ENCODE results near the gene TIGD3.

The TIGD3 gene

DNA sequence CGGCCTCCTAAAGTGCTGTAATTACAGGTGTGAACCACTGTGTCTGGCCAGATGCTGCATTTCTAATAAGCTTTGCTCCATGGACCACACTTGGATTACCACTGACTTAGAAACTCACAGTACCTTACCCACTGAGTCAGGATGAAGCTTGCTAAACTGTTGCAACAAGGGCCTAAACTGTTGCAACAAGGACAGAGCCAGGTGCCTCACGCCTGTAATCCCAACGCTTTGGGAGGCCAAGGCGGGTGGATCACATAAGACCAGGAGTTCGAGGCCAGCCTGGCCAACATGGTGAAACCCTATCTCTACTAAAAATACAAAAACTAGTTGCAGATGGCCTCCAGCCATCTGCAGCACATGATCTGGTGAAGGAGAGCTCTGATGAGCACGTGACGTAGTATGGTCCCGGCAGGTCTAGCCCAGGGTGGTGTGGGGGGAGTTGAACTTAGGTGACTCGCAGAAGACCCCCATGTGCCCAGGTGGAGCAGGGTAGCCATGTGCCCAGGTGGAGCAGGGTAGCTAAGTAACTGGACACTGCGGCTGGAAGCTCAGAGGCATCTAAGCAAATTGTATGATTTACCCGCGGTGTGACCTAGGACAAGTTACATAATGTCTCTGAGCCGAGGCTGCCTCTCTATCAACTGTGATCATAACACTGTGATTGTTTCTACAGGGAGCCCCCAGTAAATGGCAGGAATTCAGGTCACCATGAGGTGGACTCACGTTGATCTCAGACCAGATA, 19.5 kb downstream of the TIGD3 start:
- DNase-seq: no peak

DNA sequence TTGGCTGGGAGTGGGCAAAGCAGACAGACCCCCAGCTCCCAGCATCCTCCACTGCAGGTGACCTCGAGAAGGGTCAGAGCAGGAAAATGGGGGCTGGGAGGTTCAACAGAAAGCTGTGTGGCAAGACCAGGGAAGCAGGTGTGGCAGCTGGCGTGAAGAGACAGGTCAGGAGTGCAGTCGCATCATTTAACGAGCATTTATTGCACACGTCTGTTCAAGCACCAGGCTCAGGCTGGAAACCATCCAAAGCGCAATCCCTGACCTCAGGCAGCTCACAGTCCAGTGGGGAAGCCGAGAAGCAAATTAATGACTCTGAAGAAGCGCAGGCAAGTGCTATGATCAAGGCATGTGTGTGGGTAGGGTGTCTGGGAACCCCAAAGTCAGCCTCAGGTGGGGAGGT, 20.5 kb downstream of the TIGD3 start:
- no peak for DNase-seq

DNA sequence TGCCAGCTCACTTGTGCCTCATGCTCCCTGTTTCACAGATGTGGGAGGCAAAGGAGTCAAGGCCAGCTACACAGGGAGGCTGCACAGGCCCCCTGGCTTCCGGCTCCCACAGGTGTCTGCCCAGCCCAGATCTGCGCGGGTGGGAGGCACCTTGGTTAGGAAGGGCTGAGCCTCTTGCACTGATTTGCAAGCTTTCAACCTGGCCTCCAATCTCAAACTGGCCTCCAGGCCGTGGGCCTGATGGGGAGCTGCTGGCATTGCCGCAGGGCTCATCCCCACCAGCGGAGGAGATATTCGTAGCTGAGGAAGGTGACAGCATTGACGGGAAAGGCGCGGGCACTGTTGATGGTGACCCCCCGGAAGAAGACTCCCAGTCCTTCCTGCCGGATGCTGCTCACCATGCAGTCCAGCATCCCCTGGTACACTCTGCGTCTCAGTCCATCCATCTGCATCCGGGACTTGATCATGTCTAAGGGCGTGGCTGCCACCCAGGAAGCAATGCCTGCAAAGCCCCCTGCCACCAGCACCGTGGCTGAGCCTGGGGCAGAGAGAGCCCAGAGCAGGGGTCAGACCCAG, 21.7 kb downstream of the TIGD3 start:
- no peak for DNase-seq

DNA sequence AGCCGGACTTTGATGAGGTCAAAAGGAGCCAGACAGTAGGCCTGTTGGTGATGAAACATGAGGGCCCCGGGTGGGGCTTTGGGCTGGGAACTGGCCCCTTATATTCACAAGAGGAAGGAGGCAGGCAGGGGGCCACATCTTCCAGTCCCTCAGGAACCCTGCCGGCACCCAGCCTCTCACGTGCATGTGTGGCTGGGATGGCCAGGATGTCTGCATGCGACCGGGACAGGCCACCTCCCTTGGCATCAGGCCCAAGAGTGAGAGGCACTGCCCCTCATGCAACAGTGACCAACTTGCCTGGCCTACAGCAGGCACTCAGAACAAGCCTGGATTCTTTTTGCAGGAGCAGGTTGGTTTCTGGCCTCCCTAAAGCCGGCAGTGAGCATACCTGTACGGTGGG, 22.5 kb downstream of the TIGD3 start:
- no peak for DNase-seq

DNA sequence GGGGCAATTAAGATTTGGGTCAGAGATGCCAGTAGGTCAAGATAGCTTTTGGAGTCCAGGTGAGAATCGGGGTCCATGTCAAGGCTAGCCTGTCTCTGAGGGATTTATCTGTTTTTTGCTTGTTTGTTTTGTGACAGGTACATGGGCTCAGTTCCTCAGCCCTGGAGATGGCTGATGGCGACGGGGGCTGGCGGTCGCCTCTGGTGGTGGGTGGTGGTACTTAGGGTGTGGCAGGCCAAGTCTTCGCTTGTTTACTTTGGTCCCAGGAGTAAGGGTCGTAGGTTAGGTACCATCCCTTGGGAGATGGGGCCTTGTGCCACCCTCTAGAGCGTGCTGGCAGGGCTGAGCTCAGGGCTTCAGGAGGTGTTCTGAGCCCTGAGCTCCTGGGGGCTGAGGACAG, 23.2 kb downstream of the TIGD3 start:
- DNase-seq: no peak

DNA sequence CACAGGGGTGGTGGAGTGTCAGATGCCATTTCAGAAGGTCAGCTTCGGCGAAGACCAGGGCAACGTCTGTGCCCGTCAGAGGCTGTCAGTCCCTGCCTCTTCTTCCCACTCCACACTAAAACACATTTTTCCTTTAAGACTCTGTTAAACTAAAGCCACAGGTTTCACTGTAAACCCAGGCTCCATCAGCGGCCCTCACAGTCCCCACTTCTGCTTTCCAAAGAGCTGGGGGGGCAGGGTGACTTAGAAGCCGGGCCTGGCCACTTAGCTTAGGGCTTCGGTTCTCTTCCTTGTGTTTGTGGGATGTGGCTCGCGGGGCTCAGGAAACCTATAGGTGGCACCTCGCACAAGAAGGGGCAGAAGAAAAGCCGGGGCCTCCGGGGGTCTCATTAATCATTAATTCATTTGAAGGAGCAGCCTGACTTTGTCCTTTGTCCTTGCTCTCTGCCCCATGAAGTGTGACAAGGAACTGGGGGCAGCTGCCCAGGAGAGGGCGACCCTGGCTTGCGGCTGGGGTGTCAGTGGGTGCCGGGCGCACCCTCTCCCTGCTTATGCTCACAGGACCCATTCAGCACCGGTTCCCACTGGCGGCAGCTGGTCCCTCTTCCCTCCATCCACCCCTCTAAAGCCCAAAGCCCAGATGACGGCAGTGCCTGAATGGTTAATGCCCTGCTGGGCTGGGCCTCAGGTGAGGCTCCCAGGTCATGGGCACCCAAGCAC, 23.8 kb downstream of the TIGD3 start:
- DNase-seq: no peak

DNA sequence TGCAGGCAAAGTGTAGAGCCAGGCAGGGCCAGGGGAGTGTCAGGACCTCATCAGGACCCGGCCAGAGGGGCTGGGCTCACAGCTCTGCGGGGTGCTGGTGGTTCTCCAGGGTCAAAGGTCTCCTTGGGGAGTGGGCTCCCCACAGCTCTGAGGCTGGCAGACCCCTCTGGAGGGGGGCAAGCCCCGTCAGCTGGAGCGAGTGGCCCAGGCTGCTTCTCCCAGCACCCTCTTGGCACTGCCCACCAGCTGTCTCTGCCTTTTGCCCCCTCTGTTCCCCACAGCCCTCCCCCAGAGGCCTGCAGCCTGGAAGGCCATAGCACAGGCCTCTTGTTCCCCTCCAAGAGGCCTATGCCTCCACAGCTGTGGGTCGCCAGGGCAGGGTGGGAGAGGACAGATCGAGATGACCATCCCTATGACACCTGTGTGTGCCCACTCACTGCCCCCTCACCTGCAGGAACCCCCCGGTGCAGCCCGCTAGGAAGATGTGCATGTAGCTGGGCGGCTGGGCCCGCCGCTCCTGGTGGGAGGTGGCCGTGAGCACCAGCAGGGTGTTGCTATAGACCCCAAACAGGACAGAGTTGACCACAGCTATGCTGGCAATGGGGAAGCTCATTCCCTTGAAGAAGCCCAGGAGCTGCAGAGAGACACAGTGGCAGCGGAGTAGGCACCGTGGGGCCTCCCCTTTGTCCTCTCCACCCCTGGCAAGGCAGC, 24.5 kb downstream of the TIGD3 start:
- DNase-seq: no peak

DNA sequence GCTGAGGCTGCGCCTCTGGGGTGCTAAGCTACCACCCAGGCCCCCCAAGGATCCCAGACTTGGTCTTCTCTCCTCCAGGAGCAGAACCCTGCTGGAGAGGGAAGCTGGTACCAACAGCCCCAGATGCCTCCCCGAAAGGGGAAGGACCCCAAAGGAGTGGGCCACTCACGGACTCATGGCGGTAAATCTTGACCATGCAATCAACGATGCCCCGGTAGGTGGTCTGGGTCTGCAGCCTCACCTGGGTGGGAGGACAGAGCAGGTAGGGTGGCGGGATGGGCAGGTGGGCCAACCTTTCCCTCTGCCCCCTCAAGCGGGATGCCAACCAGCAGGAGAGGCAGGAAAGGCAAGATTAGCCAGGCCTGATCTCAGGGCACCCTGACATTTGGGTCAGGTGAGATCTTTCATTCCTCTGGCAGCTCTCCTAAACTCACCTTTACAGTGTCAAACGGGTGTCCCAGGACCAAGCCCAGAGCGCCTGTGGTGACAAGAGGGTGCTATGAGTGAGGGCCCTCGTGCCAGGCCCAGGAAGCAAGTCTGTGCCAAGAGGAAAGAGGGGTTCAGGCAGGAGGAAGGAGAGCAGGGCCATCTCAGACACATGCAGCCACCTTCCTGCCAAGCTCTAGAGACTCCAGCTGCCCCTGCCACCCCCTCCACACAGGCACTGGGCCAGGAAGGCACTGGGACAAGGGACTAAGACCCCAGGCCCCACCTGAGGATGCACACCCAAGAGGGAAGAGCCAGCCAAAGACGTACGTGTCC, 25.3 kb downstream of the TIGD3 start:
- no peak for DNase-seq

DNA sequence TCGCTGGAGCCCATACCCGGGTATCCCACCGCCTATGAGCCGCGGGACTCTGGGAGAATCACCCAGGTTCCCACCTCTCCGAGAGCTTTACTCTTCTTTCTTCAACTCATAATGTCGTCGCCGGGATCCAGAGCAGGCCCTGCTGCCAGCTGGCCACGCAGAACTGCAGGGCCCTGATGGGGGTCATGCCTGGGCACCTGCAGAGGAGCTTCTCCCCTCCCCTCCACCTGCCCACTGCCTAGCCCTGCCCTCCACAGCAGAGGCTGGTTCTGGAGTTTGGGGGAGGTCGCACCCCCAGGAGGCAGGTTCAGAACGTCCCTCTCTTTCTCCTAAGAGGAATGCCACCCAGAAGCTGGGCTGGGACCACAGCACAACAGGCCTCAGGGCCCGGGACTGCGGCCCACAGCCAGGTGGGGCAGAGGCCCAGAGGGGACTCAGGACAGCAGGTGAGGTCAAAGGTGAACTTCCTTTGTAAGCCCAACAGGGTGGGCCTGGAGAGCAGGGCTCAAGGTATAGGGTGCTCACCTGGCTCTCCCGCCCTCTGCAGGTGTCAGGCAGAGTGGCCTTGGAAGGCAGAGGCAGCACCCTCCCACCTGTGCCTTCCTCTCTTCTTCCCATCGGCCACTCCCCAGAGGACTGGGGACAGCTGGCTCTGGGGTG, 26.0 kb downstream of the TIGD3 start:
- DNase-seq: no peak

DNA sequence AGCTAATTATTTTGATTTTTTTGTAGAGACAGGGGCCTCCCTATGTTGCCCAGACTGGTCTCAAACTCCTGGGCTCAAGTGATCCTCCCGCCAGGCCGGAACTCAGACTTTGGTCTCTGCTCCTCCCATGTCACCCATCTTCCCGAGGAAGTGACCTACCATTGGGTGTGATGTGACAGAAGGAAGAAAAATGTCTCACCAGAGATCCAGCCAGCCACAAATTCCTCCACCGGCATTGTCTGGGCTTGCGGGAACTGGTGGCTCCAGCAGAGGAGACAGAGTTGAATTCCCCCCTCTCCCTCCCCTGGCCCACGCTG, 27.1 kb downstream of the TIGD3 start:
- DNase-seq: no peak

DNA sequence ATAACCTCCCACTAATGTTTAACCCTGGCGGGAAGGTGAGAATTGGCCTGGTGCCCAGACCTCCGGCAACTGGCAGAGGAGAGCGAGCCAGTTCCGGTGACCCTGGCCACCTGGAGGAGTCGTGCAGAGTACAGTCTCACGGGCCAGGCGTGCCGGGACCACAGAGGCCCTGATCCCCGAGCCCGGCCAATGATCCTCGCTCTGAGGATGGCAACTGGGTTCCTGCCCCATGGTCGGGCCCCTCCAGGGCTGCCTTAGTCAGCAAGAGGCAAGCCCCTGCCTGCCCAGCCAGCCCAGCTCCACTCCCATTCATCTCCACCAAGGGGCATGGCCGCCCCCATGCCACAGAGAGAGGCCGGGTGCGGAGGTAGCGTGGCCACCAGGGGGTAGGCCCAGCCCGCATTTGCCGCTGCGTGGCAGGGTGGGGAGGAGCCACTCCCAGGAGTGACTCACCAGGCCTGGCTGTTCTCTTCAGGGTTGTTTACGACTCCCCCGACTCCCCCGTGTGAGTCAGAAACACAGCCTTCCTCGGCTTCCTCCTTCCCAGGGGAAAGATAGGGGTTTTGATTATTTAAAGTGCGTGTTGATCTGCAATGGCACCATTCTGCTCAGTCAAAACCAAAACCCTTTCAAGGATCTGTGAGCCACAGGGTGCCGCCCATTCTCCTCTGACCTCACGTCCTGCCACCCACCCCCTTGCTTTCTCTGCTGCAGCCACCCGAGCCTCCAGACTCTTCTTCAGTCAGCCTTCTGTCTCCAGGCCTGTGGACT, 27.7 kb downstream of the TIGD3 start, which contains the start of gene SLC25A45:
Gene SLC25A45 (minus strand): TSS at position 614 of the 771 bp plus-strand sequence. CDS start 695 bp downstream, outside the sequence.
- DNase-seq: peak; percentile 99

DNA sequence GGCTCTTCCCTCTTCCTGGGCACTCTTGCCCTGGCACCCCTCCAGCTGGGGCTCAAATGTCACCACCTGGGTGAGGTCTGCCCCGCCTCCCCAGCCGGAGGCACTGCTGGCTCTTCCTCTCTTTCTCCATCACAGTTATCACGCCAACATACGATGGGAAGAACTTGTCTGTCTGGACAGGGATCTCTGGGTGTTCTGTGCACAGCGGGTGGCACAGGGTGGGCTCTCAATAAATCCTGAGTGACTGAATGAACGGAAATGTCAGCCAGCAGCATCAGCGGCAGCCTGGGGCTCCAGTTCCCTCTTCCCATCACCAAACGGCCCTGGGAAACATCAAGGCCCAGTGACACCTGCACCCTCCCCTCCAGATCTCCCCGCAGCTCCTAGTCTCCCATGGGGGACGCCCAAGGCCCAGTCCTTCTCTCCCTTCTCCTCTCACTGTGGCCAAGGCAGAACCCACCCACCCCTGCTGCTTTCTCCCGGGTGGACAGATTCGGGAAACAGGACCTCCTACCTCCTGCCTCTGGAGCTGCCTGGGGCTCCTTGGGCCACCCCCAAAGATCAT, 28.3 kb downstream of the TIGD3 start:
- no peak for DNase-seq

DNA sequence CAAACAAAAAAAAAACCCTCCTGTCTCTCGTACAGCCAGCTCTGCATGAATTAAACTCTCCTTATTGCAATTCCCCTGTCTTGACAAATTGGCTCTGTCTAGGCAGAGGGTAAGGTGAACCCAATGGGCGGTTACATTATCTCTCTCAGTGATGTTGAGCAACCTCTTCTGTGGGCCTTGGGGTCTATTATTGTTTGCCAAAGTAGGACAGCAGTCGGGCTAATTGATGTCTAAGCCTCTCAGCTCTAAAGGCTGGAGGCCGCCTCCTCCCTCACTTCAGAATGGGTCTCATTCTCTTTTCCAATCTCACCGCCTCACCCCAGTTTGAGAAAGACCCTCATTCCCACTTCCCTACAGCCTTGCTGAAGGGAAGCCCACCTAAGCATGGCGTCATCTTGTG, 29.2 kb downstream of the TIGD3 start:
- DNase-seq: no peak

DNA sequence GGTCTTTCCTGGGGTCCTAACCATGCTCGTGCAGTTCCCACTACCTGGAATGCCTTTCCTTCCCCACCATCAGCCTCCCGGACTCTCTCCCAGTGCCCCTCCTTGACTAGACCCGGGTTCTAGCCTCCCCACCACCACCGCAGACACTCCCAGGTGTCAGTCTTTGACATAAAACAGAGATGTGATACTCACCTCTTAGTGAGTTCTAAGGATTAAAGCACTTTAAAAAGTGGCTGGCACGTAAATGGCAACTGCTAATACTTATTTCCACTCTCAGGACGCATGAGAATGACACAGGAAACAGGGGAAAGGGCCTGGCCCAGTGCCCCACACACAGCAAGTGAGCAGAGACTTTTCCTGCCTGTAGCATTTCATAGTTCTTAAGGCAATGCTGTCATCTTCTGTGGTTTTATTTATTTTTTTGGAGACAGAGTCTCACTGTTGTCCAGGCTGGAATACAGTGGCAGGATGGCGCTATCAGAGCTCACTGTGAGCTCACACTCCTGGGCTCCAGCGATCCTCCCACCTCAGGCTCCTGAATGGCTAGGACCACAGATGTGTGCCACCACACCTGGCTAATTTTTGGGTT, 29.8 kb downstream of the TIGD3 start:
- DNase-seq: no peak

DNA sequence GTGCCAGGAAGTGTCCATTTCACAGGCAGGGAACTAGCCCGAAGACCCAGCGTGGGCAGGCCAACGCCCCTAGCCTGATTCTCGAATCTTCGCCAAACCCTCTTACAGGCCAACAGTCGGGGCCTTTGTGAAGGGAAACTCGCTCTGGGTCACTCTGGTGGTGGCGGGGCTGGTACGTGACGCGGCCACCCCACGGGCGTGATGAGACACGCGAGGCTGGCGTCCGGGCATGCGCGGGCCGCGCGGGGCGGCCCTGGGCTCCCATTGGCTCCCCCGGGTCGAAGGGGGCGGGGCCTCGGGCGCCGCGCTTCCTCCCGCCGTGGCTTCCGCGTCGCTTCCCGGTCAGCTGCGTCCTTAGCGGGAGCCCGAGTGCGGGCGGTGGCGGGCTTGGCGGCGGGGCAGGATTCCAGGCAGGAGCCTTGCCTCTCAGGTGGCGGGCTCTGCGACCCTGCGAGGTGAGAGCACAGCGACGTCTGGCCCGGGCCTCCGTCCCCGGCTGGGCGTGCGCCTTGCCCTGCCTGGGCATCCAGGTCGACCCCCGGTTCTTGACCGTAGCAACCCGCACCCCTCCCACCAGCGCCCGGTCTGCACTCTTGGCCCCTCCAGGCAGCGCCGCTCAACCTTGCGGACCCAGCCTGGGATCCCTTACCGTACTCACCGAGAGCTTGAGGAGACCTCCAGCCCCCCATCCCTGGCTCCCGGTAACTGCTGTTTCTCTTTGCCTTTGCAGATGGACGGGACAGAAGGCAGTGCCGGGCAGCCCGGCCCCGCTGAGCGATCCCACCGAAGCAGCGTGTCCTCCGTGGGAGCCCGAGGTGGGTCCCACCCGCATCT, 32.0 kb downstream of the TIGD3 start, which contains the start of gene FRMD8:
Gene FRMD8 (plus strand): TSS at position 331 of the 834 bp plus-strand sequence. CDS start 400 bp downstream, at position 731.
- peak; percentile 82 for DNase-seq

DNA sequence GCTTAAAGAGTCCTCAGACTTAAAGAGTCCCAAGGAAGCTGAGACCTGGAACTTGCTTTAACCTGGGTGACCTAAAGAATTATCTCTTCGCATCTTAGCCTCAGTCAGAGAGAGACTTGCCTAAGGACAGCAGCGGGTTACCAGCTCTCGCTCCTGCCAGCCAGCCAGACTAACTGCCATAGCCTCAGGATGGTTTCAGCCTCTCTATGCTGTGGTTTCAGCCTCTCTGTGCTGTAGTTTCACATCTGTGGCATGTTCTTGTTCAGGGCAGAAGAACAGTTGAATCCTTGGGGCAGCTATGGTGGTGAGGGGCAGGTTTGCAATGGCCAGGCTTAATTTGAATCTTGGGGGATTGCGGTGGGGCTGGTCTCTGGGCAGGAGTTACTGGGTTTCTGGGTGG, 34.2 kb downstream of the TIGD3 start:
- DNase-seq: no peak

DNA sequence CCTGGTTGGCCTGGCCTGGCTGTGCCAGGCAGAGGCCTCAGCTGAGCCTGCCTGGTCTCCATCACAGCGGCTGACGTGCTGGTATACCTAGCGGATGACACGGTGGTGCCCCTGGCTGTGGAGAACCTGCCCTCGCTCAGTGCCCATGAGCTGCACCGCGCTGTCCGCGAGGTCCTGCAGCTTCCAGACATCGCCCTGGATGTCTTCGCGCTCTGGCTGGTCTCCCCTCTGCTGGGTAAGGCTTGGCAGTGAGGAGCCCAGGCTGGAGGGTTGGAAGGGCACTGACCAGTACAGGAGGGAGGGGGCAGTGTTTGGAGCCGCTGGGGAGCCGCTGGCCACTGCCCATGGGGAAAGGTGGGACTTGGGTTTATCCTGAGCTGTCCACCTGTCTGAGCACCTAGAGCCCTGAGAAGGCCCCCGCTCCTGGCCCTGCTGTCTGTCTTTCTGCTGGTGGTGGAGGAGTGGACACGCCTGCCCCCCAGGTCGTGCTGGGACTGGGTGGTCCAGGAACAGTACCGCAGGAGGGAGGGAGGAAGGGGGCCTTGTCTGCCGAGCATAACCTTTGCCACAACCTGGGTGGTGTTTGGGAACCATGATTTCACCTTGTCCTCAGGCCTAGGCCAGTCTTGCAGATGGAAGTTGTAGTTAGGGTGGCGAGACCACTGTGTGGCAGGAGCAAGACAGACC, 34.9 kb downstream of the TIGD3 start:
- no peak for DNase-seq

DNA sequence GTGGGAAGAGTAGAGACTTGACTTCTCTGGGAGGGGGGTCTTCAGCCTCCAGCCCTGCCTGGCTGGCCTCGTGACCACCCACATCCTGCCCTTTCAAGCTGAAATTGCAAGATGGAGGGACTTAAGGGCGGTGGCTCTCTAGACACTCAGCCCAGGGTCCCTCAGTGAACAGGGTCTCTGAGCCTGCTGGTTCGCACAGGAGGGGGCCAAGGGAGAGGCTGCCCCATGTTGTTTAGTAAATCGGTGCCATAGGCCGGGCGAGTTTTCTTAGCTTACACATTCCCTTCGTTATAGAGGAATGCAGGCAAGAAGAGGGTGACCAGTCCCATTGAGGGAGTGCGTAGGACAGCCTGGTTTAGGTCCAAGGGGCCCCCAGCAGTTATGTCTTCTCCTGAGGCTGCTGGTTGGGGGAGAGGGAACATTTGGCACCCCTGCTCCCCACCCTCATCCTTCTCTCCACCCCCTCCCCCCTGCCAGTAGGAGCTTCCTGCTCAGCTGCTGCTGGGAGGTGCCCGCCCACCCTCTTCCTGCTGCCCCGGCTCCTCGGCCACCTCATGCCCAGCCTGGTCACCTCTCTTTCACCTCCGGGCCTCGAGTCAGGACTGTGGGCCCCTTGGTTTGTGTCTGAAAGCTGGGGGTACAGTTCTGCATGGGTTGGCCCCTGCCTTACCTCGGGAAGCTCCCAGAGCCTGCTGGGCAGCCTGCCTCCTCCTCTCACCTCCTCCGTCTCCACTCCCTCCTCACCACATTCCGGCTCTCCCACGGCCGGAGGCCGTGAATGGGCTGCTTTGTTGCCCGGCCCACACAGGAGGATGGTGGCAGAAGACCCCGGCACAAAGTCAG, 35.8 kb downstream of the TIGD3 start:
- no peak for DNase-seq
